Panc1 (cell line): Measurements from ENCODE around the gene BDH1. TPM values are rescaled to one million over a fixed set of nuclear protein-coding genes. Genes with fewer than 3 reads are reported as not detected.

Experiments used
- ATAC-seq: fragments of 200-7000 bp; cut with Tn5 transposase; 2 replicates; pipeline ENCODE4 v1.9.1; 2020; ENCODE audit warnings: mild to moderate bottlenecking, moderate library complexity
- BruUV-seq: library from RNA; stranded (reverse); fragments of 400-500 nt; replicated peaks from 2 replicates; lab custom pipeline; 2021; lab: Mats Ljungman, UMichigan
- CTCF ChIA-PET: fragments of 300-600 bp; sonication (Branson Sonifier 250); formaldehyde crosslinking; loops from one replicate; lab custom pipeline; 2022; ENCODE audit warnings: antibody characterized with exemption; lab: Charles Lee
- POLR2A ChIA-PET: fragments of 300-600 bp; sonication (Branson Sonifier 250); formaldehyde crosslinking; loops from one replicate; lab custom pipeline; 2022; ENCODE audit warnings: antibody characterized with exemption; lab: Charles Lee
- DNase-seq: peaks from one replicate; pipeline ENCODE4 v3.0.0-alpha.2; 2010; ENCODE audit warnings: low read depth, low spot score
- H3K27ac ChIP-seq: 2 replicates; pipeline ENCODE4 v1.5.1; 2011; ENCODE audit warnings: mild to moderate bottlenecking, low read length, inconsistent platforms
- H3K27me3 ChIP-seq: fragments of 200-500 bp; sonication (Bioruptor generic); 2 replicates; pipeline ENCODE4 v1.6.0; 2014; ENCODE audit warnings: low read length, inconsistent platforms; ENCODE audit not compliant: control insufficient read depth, insufficient read depth
- H3K36me3 ChIP-seq: fragments of 200-500 bp; sonication (Bioruptor generic); 2 replicates; pipeline ENCODE4 v1.5.1; 2014; ENCODE audit warnings: inconsistent platforms, mild to moderate bottlenecking, low read length, moderate library complexity; ENCODE audit not compliant: control insufficient read depth, insufficient read depth
- H3K4me1 ChIP-seq: 2 replicates; pipeline ENCODE4 v1.5.1; 2011; ENCODE audit warnings: inconsistent platforms, mild to moderate bottlenecking, low read length, moderate library complexity; ENCODE audit not compliant: control insufficient read depth, insufficient read depth
- H3K4me3 ChIP-seq, 2 experiments: 2 replicates each; pipeline ENCODE4 v1.5.1; 2011 to 2012; ENCODE audit warnings: low read depth in 2 of 2, low read length in 2 of 2, mild to moderate bottlenecking in 2 of 2, inconsistent platforms in 1 of 2, moderate library complexity in 1 of 2
- H3K9me3 ChIP-seq: fragments of 200-500 bp; sonication (Bioruptor generic); 2 replicates; pipeline ENCODE4 v1.5.1; 2014; ENCODE audit warnings: low read depth, mild to moderate bottlenecking, inconsistent platforms, low read length, moderate library complexity; ENCODE audit not compliant: control insufficient read depth, insufficient read depth
- CTCF ChIP-seq: fragments of 450-650 bp; IDR thresholded peaks from 2 replicates; pipeline ENCODE4 v1.5.1; 2017; ENCODE audit warnings: mild to moderate bottlenecking
- POLR2AphosphoS5 ChIP-seq: IDR thresholded peaks from 2 replicates; pipeline ENCODE4 v1.6.1; 2012; ENCODE audit warnings: mild to moderate bottlenecking, low read depth, low read length, moderate library complexity
- REST ChIP-seq, 2 experiments: IDR thresholded peaks; 2 replicates each; pipeline ENCODE4 v1.6.1; 2011 to 2012; ENCODE audit warnings: low read depth in 2 of 2, control low read depth in 1 of 2, low read length in 1 of 2, mild to moderate bottlenecking in 1 of 2, moderate library complexity in 1 of 2; ENCODE audit not compliant: insufficient read depth in 1 of 2
- SIN3A ChIP-seq: IDR thresholded peaks from 2 replicates; pipeline ENCODE4 v1.6.1; 2012; ENCODE audit warnings: low read depth, mild to moderate bottlenecking, low read length, moderate library complexity, borderline replicate concordance; ENCODE audit not compliant: insufficient read depth
- TCF7L2 ChIP-seq: IDR thresholded peaks from 2 replicates; pipeline ENCODE4 v1.6.1; 2011; ENCODE audit warnings: mild to moderate bottlenecking, low read depth, low read length, inconsistent platforms
- in situ Hi-C: cut with HindIII; loops from 2 replicates; pipeline ENCODE4 v1.10.0; 2016; ENCODE audit warnings: low sequenced_read_pairs, low pct_unique_long_range_greater_than_20kb
- intact Hi-C: fragments of 100-400 bp; cut with micrococcal nuclease; formaldehyde crosslinking; loops from one replicate; pipeline ENCODE4 v1.10.0; 2022; ENCODE audit not compliant: unreplicated experiment
- total RNA-seq: library from RNA; stranded (reverse); gene quantifications from one replicate; pipeline ENCODE4 v1.2.1, GENCODE V29; 2021; ENCODE audit not compliant: unreplicated experiment

Gene BDH1
- total RNA-seq, 1 experiment from 2014 or later, result 4.8 TPM

- TF ChIP-seq REST (IDR thresholded peaks at IDR 0.05; ENCODE audit: insufficient read depth in 1 of 2, low read depth in 2 of 2, low read length in 1 of 2) (no peak), TCF7L2 (no peak), SIN3A (no peak), POLR2AphosphoS5 (no peak), CTCF (no peak)
- ATAC-seq (peak; percentile 32), DNase-seq (no peak)
- ChIA-PET CTCF (no interaction called here), POLR2A (interaction anchor here (0.5 kb wide), 1 partner anchor 361 kb away, joined by 4 read pairs; no protein-coding TSS in a partner anchor)
- Histone ChIP-seq H3K27ac (no peak overlapping the region), H3K9me3 (no peaks in the 10 kb centered on the region), H3K27me3 (no peaks in the 10 kb centered on the region), H3K4me1 (peaks cover 26% of the 10 kb centered on the region), H3K4me3 (no peak overlapping the region), H3K36me3 (no peaks in the 10 kb centered on the region)
- in situ Hi-C loops (no loop called here), intact Hi-C loops (no loop called here)
- BruUV-seq, result no TSS peak
Measured at GRCh38 chr3:197468866-197469382, 86.8 kb downstream of the BDH1 start.

DNA sequence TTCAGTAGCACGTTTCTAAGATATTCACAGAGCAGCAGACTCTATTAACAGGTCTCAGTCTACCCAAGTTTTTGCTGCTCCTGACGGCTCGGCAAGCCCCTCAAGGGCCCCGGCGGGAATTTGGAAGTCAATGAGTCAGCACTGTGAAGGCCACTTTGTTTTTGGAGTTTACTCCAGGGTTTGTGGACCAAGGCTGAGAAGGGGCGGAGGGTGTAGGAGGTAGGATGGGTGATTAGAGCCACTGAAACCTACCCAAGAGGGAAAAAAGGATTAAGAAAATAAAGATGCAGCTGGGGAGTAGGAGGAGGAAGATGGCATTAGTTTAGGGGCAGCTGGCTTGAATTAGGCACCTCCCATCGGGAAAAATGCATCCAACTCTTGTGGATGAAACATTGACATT is 87.6 kb downstream of the BDH1 start:
- H3K27me3 ChIP-seq, result no peaks in the 10 kb centered on the region; the same call in 1 of the 2 replicates
- peaks cover 26% of the 10 kb centered on the region for H3K4me1 ChIP-seq
- H3K36me3 ChIP-seq, result no peaks in the 10 kb centered on the region
- no peak overlapping the region for H3K27ac ChIP-seq
- in situ Hi-C loops, result no loop called here
- no TSS peak for BruUV-seq
- ChIA-PET POLR2A (no interaction called here), CTCF (no interaction called here)
- ATAC-seq, result no peak
- no peak overlapping the region for H3K4me3 ChIP-seq
- no peak for DNase-seq
- TF ChIP-seq TCF7L2 (no peak), CTCF (no peak), SIN3A (no peak)
- H3K9me3 ChIP-seq, result no peaks in the 10 kb centered on the region
- intact Hi-C loops, result no loop called here
